SH-SY5Y (cell line): Measurements from ENCODE around the gene C2orf76.

ENCODE experiments used
- GATA2 ChIP-seq: IDR thresholded peaks from 2 replicates; pipeline ENCODE4 v1.6.1; 2011; ENCODE audit warnings: mild to moderate bottlenecking, low read depth, low read length
- GATA3 ChIP-seq: IDR thresholded peaks from 2 replicates; pipeline ENCODE4 v1.6.1; 2011; ENCODE audit warnings: low read depth, mild to moderate bottlenecking, low read length, moderate library complexity

DNA sequence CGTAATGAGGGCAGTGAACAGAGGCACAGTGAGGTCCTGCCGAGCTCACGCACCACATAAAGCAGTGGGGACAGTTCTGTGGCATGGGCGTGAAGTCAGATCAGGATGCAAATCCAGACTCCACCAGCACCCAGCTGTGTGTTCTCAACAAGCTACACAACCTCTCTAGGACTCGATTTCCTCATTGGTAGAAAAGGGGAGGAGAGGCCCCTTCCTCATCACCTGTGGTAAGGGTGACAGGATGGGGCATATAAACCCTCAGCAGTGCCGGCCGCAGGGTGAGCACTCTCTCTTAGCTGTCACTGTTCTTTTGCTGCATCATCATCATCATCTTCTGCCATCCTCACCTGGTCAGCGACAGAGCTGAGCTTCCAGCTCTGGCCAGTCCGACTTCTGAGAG lies 54.8 kb downstream of the C2orf76 start:
- no peak for TF ChIP-seq GATA3
- TF ChIP-seq GATA2 = no peak
